ENCODE results near the gene TMEM184B. TPM values are rescaled to one million over a fixed set of nuclear protein-coding genes. Genes with fewer than 3 reads are reported as not detected.

The TMEM184B gene
- total RNA-seq, 1 experiment from 2014 or later, result 90.7 TPM

DNA sequence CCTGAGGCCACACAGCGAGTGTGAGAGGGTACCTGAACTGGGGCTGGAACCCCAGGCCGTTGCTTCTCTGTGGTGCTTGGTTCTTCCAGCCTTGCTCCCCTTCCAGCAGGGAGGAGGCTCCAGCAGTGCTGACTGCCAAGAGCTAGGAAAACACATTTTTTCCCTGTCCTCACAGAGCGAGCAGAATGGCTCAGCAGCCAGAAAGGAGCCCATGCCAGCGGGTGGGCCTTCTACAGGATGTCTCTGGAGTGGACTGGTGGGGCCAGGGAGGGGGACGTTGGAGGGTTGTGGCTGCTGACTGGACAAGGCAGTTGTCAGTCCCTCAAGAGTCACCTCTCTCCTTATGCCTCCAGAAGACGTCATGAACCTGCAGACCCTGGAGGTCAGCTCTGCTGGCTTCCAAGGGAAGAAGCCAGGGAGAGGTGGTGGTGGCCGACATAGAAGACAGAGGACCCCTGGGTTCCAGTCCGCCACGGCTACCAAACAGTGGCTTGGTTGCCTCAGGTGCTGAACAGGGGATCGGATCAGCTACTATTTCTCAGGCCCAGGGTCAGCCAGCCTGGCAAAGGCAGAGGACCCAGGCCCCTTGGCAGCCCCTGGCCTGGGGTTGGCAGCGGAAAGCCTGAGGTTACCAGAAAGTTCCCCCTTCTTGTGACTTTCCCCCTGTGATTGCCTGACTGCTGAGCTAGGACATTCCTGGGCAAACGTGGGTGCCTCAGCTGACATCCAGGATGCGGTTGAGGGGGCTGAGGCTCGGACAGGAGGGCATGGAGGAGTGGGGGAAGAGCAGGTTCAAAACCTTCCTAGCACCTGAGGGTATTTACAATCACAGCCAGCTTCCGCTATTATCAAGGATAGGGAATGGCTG is 67.3 kb downstream of the TMEM184B start:
- no peak for DNase-seq (ENCODE audit: low read depth)

DNA sequence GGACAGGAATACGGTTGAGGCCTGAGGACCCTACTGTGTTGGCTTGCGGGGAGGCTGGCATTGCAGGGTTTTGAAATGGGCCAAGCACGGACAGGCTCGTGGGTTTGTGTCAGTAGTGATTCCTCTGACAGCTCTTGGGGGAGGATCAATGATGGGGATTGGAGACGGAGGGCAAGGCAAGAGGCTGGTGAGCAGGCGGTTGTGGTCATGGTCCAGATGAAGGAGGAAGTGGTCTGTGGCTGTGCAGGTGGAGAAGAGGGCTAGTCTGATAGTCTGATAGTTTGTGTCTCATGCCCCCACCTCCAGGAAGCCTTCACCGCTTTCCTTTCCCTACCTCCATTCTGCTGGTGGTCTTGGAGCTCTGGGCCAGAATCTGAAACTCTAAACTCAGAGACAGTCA is 68.0 kb downstream of the TMEM184B start:
- no peak for DNase-seq (ENCODE audit: low read depth)

GRCh38 chr22:38203855-38204514 is 68.8 kb downstream of the TMEM184B start:
- peak; percentile 48 for DNase-seq (ENCODE audit: low read depth)

DNA sequence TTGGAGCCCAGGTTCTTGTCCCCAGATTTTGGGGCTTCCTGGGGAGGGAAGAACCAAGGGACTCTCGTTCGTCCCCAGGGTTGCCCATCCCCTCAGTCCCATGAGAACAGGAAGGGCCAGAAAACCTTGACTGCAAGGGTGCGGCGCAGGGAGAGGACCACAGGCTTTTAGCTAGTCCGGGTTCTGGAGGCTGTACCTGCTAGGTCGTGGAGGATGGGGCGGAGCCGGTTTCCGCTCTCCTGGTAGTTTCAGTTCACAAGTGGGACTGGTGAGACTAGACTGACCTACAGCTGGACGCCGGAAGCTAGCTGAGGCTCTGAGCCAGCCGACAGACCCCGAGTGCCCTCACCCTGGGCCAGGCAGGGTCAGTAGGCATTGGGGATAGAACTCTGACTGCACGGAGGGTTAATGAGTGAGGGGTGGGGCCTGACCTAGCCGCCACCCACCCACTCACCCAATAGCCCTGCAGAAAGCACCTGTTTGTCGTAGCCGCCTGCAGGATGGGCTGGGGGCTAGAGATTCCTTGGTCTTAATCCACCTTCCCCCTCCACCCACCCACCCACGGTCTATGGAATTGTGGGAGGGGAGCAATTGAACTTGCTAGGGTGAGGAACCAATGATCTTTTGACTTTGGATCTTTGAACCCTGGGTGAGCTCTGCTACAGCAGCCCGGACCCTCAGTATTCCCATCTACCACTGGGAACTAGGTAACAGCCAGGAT is 69.6 kb downstream of the TMEM184B start:
- DNase-seq (ENCODE audit: low read depth), result peak; percentile 54

DNA sequence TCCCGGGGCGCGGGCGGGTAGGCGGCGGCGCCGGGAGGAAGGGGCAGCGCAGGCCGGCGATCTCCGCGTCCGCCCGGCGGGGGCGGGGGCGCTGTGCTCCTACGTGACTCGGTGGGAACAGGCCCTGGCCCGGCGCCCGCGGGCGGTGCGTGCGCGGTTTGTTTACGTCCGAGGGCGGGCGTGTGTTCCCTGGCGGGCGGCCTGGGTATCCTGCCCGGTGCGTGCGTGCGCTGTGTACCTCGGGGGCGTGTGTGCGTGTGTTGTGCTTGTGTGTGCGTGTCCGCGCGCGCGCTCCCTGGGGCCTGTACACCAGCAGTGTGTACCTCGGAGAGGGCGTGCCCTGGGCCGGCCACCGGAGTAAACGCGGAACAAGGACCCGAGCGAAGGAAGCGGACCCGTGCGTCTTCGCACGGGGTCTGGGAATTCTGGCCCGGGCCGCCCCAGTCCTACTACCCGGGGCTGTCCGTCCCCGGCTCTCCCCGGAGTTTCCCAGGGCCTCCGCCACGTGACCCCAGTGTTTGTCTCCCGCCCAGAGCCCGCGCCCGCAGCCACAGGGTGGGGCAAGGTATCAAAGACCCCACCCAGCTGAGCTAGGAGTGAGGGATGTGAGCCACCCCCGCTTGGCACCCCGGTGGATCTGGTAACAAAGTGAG is 70.2 kb downstream of the TMEM184B start:
- peak; percentile 67 for DNase-seq (ENCODE audit: low read depth)

GRCh38 chr22:38201711-38202436 is 70.9 kb downstream of the TMEM184B start, which contains the start of gene MAFF:
Gene MAFF (plus strand): TSS chr22:38201994. CDS start chr22:38213854, 11,860 bp downstream.
- DNase-seq (ENCODE audit: low read depth), result peak; percentile 93

DNA sequence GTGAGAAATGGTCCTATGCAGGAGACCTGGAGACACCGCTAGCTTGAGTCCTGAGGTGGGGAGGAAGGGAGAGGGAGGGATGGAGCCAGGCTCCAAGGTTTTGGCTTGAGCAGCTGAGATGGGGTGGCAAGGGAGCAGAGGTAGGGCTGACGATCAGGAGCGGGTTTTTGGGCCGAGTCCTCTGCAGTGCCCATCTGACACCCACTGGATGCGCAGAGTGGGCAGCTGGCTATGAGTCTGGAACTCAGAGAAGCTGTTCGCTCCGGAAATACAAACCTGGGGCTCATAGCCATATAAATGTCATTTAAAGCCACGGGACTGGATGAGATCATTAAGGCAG is 71.5 kb downstream of the TMEM184B start:
- DNase-seq (ENCODE audit: low read depth), result no peak

GRCh38 chr22:38199826-38200559 is 72.8 kb downstream of the TMEM184B start:
- DNase-seq (ENCODE audit: low read depth), result no peak

DNA sequence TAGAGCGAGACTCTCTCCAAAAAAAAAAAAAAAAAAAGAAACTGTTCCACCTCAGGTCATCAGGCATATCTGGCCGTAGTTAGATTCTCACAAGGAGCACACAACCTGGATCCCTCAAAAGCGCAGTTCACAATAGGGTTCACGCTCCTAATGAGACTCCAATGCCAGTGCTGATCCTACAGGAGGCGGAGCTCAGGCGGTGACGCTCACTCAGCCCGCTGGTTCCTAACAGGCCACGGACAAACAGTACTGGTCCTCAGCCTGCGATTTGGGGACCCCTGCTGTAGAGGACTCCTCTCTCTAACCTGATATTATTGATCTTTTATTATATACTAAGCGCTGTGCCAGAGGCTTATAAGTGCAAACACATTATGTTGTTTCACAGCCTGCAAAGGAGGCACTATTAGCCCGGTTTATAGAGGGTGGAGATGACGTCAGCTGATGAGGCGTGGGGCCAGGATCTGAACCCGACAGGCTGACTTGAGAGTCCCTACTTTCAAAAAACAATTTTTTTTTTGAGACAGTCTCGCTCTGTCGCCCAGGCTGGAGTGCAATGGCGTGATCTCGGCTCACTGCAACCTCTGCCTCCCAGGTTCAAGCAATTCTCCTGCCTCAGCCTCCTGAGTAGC is 75.9 kb downstream of the TMEM184B start:
- no peak for DNase-seq (ENCODE audit: low read depth)

DNA sequence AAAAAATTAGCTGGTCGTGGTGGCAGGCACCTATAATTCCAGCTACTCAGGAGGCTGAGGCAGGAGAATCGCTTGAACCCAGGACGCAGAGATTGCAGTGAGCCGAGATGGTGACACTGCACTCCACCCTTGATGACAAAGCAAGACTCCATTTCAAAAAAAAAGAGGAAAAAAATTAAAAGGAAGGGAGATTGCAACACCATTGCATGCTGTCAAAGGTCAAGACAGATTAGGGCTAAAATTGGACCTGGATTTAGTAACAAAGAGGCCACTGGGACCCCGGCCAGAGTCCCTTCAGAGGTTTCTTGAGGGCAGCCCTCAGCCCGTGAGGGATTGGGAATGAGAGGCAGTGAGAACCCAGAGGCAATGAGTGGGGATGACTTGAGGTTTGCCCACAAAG is 79.2 kb downstream of the TMEM184B start:
- DNase-seq (ENCODE audit: low read depth), result no peak

DNA sequence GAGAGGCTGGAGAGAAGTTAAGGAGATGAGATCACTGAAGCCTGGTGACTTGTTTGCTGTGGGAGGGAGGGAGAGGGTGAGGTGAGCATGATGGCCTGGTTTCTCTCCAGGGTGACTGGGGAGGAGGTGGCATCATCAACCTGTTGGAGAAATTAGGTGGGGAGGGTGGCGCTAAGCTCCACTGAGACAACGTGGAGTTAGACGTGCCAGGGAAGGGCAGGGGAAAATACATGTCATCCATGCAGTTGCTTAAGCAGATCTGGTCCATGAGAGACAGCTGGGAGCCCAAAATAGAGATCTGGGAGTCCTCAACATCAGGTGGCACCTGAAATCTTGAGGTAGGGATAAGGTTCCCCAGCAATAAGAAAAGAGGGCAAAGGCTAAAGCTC is 80.3 kb downstream of the TMEM184B start:
- no peak for DNase-seq (ENCODE audit: low read depth)

- DNase-seq (ENCODE audit: low read depth), result no peak
Observed at GRCh38 chr22:38191731-38192474, 80.9 kb downstream of the TMEM184B start.

DNA sequence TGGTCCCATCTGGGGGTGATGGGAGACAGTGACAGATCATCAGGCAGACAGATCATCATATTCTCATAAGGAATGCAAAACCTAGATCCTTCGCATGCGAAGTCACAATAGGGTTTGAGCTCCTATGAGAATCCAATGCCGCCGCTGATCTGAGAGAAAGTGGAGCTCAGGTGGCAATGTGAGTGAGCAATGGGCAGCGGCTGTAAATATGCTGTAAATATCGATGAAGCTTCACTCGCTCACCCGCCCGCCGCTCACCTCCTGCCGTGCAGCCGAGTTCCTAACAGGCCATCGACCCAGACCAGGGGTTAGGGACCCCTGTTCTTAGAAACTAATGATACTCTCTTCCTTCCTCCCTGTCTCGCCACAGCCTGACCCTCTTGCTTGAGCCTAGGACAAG is 81.8 kb downstream of the TMEM184B start:
- no peak for DNase-seq (ENCODE audit: low read depth)

DNA sequence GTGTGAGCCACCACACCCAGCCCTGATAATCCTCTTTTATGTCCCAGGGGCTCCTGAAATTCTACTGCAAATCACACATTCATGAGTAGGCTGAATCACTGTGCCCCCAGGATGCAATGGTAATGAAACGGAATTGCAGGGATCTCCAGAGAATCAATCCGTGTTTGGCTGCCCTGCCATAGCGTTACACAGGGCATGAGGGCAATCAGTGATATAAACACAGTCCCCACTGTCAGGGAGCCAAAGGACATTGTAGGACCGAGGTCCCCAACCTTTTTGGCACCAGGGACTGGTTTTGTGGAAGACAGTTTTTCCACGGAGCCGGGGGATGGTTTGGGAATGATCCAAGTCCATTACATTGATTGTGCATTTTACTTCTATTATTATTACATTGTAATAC is 82.2 kb downstream of the TMEM184B start:
- DNase-seq (ENCODE audit: low read depth), result no peak

DNA sequence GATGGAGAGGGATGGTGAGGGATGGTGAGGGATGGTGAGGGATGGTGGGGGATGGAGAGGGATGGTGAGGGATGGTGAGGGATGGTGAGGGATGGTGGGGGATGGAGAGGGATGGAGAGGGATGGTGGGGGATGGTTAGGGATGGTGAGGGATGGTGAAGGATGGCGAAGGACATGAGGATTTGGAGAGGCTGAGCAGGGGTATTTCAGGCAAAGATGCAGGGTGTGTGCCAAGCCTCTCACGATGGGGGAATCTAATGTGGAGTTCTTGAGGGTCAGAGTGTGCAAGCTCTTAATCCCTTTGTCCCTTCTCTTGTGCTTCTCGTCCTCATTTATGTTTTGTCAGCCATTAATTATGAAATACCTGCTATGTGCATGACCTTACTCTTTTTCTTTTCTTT is 83.7 kb downstream of the TMEM184B start:
- no peak for DNase-seq (ENCODE audit: low read depth)

DNA sequence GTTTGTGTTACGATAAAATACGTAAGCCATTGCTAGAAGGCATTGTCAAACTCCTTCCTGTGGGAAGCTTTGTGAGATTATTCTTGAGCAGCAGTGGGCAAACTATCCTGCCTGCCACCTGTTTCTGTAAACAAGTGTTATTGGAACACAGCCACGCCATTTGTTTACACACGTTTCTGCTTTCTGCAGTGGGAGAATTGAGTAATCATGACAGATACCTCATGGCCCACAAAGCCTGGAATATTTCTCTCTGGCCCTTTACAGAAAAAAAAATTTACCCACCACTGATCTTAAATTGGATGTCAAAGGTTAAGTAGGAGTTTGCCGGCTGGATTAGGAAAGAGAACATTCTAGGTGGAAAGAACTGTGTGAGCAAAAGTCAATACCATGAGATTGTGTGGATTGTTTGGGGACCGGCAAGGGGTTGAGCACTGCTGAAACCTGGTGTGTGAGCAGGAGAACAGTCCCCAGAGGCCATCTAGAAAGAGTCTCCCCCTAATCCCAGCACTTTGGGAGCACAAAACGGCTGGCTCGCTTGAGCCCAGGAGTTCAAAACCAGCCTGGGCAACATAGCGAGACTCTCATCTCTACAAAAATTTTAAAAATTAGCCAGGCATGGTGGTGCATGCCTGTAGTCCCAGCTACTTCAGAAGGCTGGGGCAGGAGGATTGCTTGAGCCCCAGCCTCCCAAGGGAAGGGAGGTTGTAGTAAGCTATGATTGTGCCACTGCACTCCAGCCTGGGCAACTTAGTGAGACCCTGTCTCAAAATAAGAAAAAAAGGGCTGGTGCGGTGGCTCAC is 85.2 kb downstream of the TMEM184B start:
- peak; percentile 62 for DNase-seq (ENCODE audit: low read depth)

- peak; percentile 44 for DNase-seq (ENCODE audit: low read depth)
Observed at GRCh38 chr22:38186429-38186828, 86.4 kb downstream of the TMEM184B start.

GRCh38 chr22:38184788-38185187 is 88.0 kb downstream of the TMEM184B start:
- DNase-seq (ENCODE audit: low read depth), result no peak
